BE2C (cell line): Measurements from ENCODE around the gene DOCK1.

ENCODE experiments used
- DNase-seq: peaks from one replicate; pipeline ENCODE4 v3.0.0-alpha.2; 2020
- H3K27me3 ChIP-seq: fragments of 250-450 bp; sonication (Bioruptor Pico); 2 replicates; pipeline ENCODE4 v1.5.1; 2020; ENCODE audit warnings: mild to moderate bottlenecking
- H3K36me3 ChIP-seq: fragments of 250-450 bp; sonication (Bioruptor Pico); 2 replicates; pipeline ENCODE4 v1.5.1; 2020; ENCODE audit warnings: mild to moderate bottlenecking
- H3K4me1 ChIP-seq: fragments of 250-450 bp; sonication (Bioruptor Pico); 2 replicates; pipeline ENCODE4 v1.5.1; 2020
- H3K4me3 ChIP-seq: 2 replicates; pipeline ENCODE4 v1.5.1; 2011; ENCODE audit warnings: low read depth, low read length
- H3K9me3 ChIP-seq: fragments of 250-450 bp; sonication (Bioruptor Pico); 2 replicates; pipeline ENCODE4 v1.5.1; 2020
- CTCF ChIP-seq: IDR thresholded peaks from 2 replicates; pipeline ENCODE4 v1.5.1; 2012; ENCODE audit warnings: mild to moderate bottlenecking, low read depth, low read length

DOCK1 gene

GRCh38 chr10:127052001-127052400, 146.8 kb downstream of the DOCK1 start:
- no peak for TF ChIP-seq CTCF
- Histone ChIP-seq H3K36me3 (no peaks in the 10 kb centered on the region), H3K27me3 (no peaks in the 10 kb centered on the region), H3K4me1 (no peaks in the 10 kb centered on the region), H3K4me3 (no peak overlapping the region), H3K9me3 (no peaks in the 10 kb centered on the region)
- DNase-seq: no peak

DNA sequence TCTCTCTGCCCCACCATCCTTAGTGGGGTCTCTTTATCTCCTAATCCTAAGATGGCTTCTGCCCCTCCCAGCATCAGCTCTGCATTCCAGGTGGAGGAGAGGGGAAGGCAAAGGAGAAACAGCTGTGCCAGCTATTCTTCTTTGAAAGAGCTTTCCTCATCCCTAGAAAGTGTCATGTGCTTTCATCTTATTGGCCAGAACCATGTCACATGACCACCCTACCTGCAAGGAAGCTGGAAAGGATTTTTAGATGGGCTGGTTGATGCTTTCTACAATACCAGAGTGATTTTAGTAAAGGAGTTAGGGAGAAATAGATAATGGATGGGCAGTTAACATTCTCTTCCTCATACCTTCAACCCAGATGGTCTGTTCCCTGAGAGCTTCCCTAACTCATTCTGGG, 150.0 kb downstream of the DOCK1 start:
- no peaks in the 10 kb centered on the region for H3K36me3 ChIP-seq
- no peaks in the 10 kb centered on the region for H3K4me1 ChIP-seq
- no peaks in the 10 kb centered on the region for H3K27me3 ChIP-seq
- TF ChIP-seq CTCF: no peak
- no peaks in the 10 kb centered on the region for H3K9me3 ChIP-seq
- no peak for DNase-seq
- no peak overlapping the region for H3K4me3 ChIP-seq

GRCh38 chr10:127059314-127059713, 154.1 kb downstream of the DOCK1 start:
- Histone ChIP-seq H3K4me3 (no peak overlapping the region), H3K4me1 (no peaks in the 10 kb centered on the region), H3K27me3 (no peaks in the 10 kb centered on the region), H3K36me3 (no peaks in the 10 kb centered on the region), H3K9me3 (no peaks in the 10 kb centered on the region)
- no peak for DNase-seq
- no peak for TF ChIP-seq CTCF

GRCh38 chr10:127063762-127064161, 158.5 kb downstream of the DOCK1 start:
- DNase-seq: no peak
- Histone ChIP-seq H3K27me3 (no peaks in the 10 kb centered on the region), H3K4me3 (no peak overlapping the region), H3K9me3 (no peaks in the 10 kb centered on the region), H3K36me3 (no peaks in the 10 kb centered on the region), H3K4me1 (no peaks in the 10 kb centered on the region)
- no peak for TF ChIP-seq CTCF

- H3K4me3 ChIP-seq: no peak overlapping the region
- no peak for TF ChIP-seq CTCF
Measured at GRCh38 chr10:127064474-127064873, 159.2 kb downstream of the DOCK1 start.

GRCh38 chr10:127067542-127068194, 162.4 kb downstream of the DOCK1 start:
- H3K36me3 ChIP-seq: no peaks in the 10 kb centered on the region
- no peaks in the 10 kb centered on the region for H3K27me3 ChIP-seq
- no peak overlapping the region for H3K4me3 ChIP-seq
- TF ChIP-seq CTCF: no peak
- no peaks in the 10 kb centered on the region for H3K4me1 ChIP-seq
- DNase-seq: no peak
- no peaks in the 10 kb centered on the region for H3K9me3 ChIP-seq

More at GRCh38 chr10:127064474-127064873, 159.2 kb downstream of the DOCK1 start:
- Histone ChIP-seq H3K36me3 (no peaks in the 10 kb centered on the region), H3K4me1 (no peaks in the 10 kb centered on the region), H3K27me3 (no peaks in the 10 kb centered on the region), H3K9me3 (no peaks in the 10 kb centered on the region)
- DNase-seq: no peak
